Ovary (tissue), 3 donors: ENCODE results near the gene SGMS1.

Source experiments
- POLR2A ChIP-seq: fragments of 450-650 bp; IDR thresholded peaks from one replicate; pipeline ENCODE4 v1.6.1; 2017; ENCODE audit warnings: antibody characterized with exemption, mild to moderate bottlenecking, moderate library complexity
- TF ChIP-seq, protein P1 (sequence below), 3 donors: fragments of 450-650 bp in 2 of 3; fragments of 200-600 bp in 1 of 3; IDR thresholded peaks; one replicate each; pipeline versions ENCODE4 v1.5.1 to v1.8.0; 2016 to 2022; ENCODE audit warnings: antibody characterized with exemption in 3 of 3, mild to moderate bottlenecking in 1 of 3
- donor health status: DM: no; HTN: no; CAD: no.

DNA sequence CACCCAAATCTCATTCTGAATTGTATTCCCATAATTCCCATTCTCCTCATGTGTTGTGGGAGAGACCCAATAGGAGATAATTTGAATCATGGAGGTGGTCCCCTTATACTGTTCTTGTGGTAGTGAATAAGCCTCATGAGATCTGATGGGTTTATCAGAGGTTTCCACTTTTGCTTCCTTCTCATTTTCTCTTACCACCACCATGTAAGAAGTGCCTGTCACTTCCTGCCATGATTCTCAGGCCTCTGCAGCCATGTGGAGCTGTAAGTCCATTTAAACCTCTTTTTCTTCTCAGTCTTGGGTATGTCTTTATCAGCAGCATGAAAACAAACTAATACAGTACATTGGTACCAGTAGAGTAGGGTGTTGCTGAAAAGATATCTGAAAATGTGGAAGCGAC lies 274.2 kb downstream of the SGMS1 start:
- TF ChIP-seq, protein P1, sequence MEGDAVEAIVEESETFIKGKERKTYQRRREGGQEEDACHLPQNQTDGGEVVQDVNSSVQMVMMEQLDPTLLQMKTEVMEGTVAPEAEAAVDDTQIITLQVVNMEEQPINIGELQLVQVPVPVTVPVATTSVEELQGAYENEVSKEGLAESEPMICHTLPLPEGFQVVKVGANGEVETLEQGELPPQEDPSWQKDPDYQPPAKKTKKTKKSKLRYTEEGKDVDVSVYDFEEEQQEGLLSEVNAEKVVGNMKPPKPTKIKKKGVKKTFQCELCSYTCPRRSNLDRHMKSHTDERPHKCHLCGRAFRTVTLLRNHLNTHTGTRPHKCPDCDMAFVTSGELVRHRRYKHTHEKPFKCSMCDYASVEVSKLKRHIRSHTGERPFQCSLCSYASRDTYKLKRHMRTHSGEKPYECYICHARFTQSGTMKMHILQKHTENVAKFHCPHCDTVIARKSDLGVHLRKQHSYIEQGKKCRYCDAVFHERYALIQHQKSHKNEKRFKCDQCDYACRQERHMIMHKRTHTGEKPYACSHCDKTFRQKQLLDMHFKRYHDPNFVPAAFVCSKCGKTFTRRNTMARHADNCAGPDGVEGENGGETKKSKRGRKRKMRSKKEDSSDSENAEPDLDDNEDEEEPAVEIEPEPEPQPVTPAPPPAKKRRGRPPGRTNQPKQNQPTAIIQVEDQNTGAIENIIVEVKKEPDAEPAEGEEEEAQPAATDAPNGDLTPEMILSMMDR (IDR thresholded peaks at IDR 0.05), result no peak
- no peak for TF ChIP-seq POLR2A
